HG02884 (cell line): ENCODE results near the gene SYK.
A peak's percentile ranks its signal among the peaks of the same experiment; 100 is the strongest.
"Not testable (repeated sequence)": the region's sequence is repeated elsewhere in the genome, so short reads cannot be mapped to it uniquely, and the experiment has no call there.

Experiments used
- ATAC-seq: cut with Tn5 transposase; IDR thresholded peaks from one replicate; pipeline ENCODE4 v1.9.1; 2021; ENCODE audit warnings: mild to moderate bottlenecking, moderate library complexity; ENCODE audit not compliant: unreplicated experiment

Gene SYK

GRCh38 chr9:90801241-90801972 lies at the start of gene SYK:
Gene SYK (plus strand): TSS chr9:90801819. CDS start chr9:90843899, 42,080 bp downstream.
- peak; percentile 32 for ATAC-seq

- ATAC-seq: not testable (repeated sequence)
Measured at GRCh38 chr9:90755514-90756371, 45.9 kb upstream of the SYK start.

GRCh38 chr9:90760577-90760976 lies 41.0 kb upstream of the SYK start:
- not testable (repeated sequence) for ATAC-seq

- no peak for ATAC-seq
Measured at GRCh38 chr9:90766731-90767130, 34.9 kb upstream of the SYK start.

- no peak for ATAC-seq
Measured at GRCh38 chr9:90767523-90768100, 34.0 kb upstream of the SYK start.

- no peak for ATAC-seq
Measured at GRCh38 chr9:90770182-90770738, 31.4 kb upstream of the SYK start.

- no peak for ATAC-seq
Measured at GRCh38 chr9:90770927-90771326, 30.7 kb upstream of the SYK start.

GRCh38 chr9:90772386-90772785 lies 29.2 kb upstream of the SYK start:
- ATAC-seq: no peak

GRCh38 chr9:90773617-90774016 lies 28.0 kb upstream of the SYK start:
- ATAC-seq: no peak

GRCh38 chr9:90774071-90774470 lies 27.5 kb upstream of the SYK start:
- ATAC-seq: no peak

- ATAC-seq: peak; percentile 76
Measured at GRCh38 chr9:90774682-90775081, 26.9 kb upstream of the SYK start.

- ATAC-seq: no peak
Measured at GRCh38 chr9:90775657-90776056, 26.0 kb upstream of the SYK start.

- ATAC-seq: no peak
Measured at GRCh38 chr9:90778746-90779145, 22.9 kb upstream of the SYK start.

GRCh38 chr9:90783552-90783951 lies 18.1 kb upstream of the SYK start:
- ATAC-seq: no peak

GRCh38 chr9:90783964-90784363 lies 17.7 kb upstream of the SYK start:
- no peak for ATAC-seq

- no peak for ATAC-seq
Measured at GRCh38 chr9:90787771-90788460, 13.7 kb upstream of the SYK start.

GRCh38 chr9:90788527-90788926 lies 13.1 kb upstream of the SYK start:
- ATAC-seq: not testable (repeated sequence)

GRCh38 chr9:90789408-90789807 lies 12.2 kb upstream of the SYK start:
- ATAC-seq: no peak

GRCh38 chr9:90789862-90790261 lies 11.8 kb upstream of the SYK start:
- ATAC-seq: no peak

- not testable (repeated sequence) for ATAC-seq
Measured at GRCh38 chr9:90793024-90793423, 8.6 kb upstream of the SYK start.

- no peak for ATAC-seq
Measured at GRCh38 chr9:90793729-90794128, 7.9 kb upstream of the SYK start.
